RPMI8226 (cell line): Measurements from ENCODE around the gene SUFU.
"Not testable (repeated sequence)": the region's sequence is repeated elsewhere in the genome, so short reads cannot be mapped to it uniquely, and the experiment has no call there.

Source experiments
- DNase-seq: peaks from one replicate; pipeline ENCODE4 v3.0.0-alpha.2; 2015

Gene SUFU

GRCh38 chr10:102515724-102516123, 12.0 kb downstream of the SUFU start:
- no peak for DNase-seq

GRCh38 chr10:102517553-102517952, 13.8 kb downstream of the SUFU start:
- no peak for DNase-seq

GRCh38 chr10:102519246-102519825, 15.6 kb downstream of the SUFU start:
- no peak for DNase-seq

GRCh38 chr10:102522874-102523249, 19.1 kb downstream of the SUFU start:
- no peak for DNase-seq

- DNase-seq = no peak
These were observed 19.7 kb downstream of the SUFU start for GRCh38 chr10:102523250-102524029.

GRCh38 chr10:102524746-102525145, 21.0 kb downstream of the SUFU start:
- DNase-seq = no peak

- DNase-seq = no peak
These were observed 23.8 kb downstream of the SUFU start for GRCh38 chr10:102527546-102527945.

- DNase-seq = no peak
These were observed 30.6 kb downstream of the SUFU start for GRCh38 chr10:102534333-102534732.

GRCh38 chr10:102534966-102535365, 31.2 kb downstream of the SUFU start:
- not testable (repeated sequence) for DNase-seq

GRCh38 chr10:102535481-102536147, 31.8 kb downstream of the SUFU start:
- no peak for DNase-seq

GRCh38 chr10:102537367-102537766, 33.6 kb downstream of the SUFU start:
- DNase-seq = no peak

GRCh38 chr10:102537948-102538347, 34.2 kb downstream of the SUFU start:
- DNase-seq = no peak

- no peak for DNase-seq
These were observed 35.0 kb downstream of the SUFU start for GRCh38 chr10:102538811-102539210.

GRCh38 chr10:102540023-102540422, 36.3 kb downstream of the SUFU start:
- no peak for DNase-seq

- no peak for DNase-seq
These were observed 39.1 kb downstream of the SUFU start for GRCh38 chr10:102542800-102543418.

- no peak for DNase-seq
These were observed 41.6 kb downstream of the SUFU start for GRCh38 chr10:102545265-102545871.

- no peak for DNase-seq
These were observed 42.2 kb downstream of the SUFU start for GRCh38 chr10:102545997-102546396.

GRCh38 chr10:102546606-102547320, 43.0 kb downstream of the SUFU start:
- DNase-seq = no peak

- DNase-seq = no peak
These were observed 45.8 kb downstream of the SUFU start for GRCh38 chr10:102549549-102549948.

- DNase-seq = no peak
These were observed 47.0 kb downstream of the SUFU start for GRCh38 chr10:102550636-102551210.

GRCh38 chr10:102552533-102552932, 48.8 kb downstream of the SUFU start:
- DNase-seq = no peak

GRCh38 chr10:102553771-102554170, 50.0 kb downstream of the SUFU start:
- no peak for DNase-seq
